ENCODE measurements around the gene DDAH2. TPM values are rescaled to one million over a fixed set of nuclear protein-coding genes. Genes with fewer than 3 reads are reported as not detected.

DDAH2 gene
- total RNA-seq, 1 experiment from 2014 or later, result 80.0 TPM

DNA sequence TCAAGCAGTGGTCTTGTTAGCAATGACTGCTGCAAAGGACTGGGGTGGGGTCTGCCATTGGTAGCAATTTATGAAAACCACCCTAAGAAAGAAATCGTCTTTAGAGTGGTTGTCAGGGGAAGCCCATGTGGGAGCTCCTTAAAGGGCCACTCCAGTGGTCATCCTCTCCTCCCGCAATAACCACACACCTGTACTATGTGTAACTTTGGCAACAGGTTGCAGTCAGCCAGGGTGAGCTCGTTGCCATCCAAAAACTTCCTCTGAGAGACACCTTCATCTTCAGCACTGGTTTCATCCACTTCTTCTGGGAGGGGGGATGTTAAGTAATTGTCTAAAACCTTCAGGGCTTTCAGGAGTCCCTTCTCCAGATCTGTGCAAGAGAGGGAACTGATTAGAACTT lies 2.9 kb upstream of the DDAH2 start:
- DNase-seq (ENCODE audit: low read depth in 1 of 2, low spot score in 2 of 2), result no peak
- H3K9me3 ChIP-seq (replicated peaks), result peaks cover 3% of the 10 kb centered on the region
- peaks cover 83% of the 10 kb centered on the region for H3K36me3 ChIP-seq
- H3K4me1 ChIP-seq (replicated peaks), result peaks cover 37% of the 10 kb centered on the region
- H3K4me3 ChIP-seq, result no peak overlapping the region
- no peaks in the 10 kb centered on the region for H3K27me3 ChIP-seq (replicated peaks)
- H3K27ac ChIP-seq, result no peak overlapping the region

DNA sequence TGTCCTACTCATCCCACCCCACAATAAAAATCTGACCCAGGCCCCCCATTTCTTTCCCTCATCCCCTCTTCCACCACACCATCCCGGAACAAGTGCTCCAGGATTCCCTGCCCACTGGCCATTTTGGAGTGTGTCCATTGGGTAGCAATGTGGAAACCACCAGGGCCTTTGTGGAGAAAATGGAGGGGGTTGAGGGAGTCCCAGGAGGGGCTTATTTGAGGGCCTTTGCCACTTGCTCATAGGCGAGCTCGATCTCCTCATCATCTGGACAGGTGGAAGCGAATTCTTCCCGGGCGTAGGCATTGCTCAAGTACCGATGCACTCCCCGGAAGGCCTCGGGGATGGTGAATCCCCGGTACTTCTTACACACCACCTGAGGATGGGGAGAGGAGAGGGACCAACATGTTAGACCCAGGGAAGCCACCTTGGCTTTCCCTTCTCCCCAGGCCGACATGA lies 1.6 kb upstream of the DDAH2 start:
- peak in 1 of 2 experiments; percentile 22 for DNase-seq (ENCODE audit: low read depth in 1 of 2, low spot score in 2 of 2)
- H3K36me3 ChIP-seq, result peaks cover 88% of the 10 kb centered on the region
- H3K4me1 ChIP-seq (replicated peaks), result peaks cover 31% of the 10 kb centered on the region
- 0 out of 2 replicates have a peak overlapping the region, but pooled peaks have one; percentile 5 for H3K27ac ChIP-seq
- H3K4me3 ChIP-seq, result peak overlapping the region; percentile 58; the same call in 1 of the 2 replicates
- no peaks in the 10 kb centered on the region for H3K27me3 ChIP-seq (replicated peaks)
- H3K9me3 ChIP-seq (replicated peaks), result peaks cover 3% of the 10 kb centered on the region

DNA sequence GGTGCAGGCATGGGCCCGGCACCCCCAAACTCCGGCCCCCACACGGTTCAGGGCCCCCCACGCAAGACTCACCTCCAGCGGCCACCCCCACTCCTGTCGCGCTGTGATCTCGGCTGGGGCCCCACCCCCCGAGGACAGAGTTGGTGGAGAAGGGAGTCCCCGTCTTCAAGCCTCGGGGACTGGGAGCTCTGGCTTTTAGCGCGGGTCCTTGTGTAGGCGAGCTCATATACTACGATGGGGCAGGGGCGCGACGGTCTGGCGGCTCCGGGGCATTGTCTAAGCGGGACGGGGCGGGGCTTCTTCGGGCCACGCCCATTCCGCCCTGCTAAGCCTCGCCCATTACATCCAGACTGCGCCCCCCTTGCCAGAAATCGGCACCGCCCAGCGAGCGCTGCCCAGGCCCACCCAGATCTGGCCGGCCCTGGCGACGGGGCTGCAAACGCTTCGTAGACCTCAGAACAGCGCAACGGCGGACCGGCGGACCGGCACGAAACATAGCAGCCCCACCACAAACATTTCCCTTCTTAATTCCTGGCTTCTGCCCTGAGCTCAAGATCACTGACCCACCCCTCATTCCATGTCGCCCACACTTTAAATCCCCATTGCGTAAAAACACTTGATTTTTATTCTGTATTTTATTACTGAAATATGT lies 1.0 kb upstream of the DDAH2 start:
- Histone ChIP-seq H3K36me3 (peaks cover 83% of the 10 kb centered on the region), H3K9me3 (replicated peaks) (peaks cover 3% of the 10 kb centered on the region)
- DNase-seq (ENCODE audit: low read depth in 1 of 2, low spot score in 2 of 2), result peak; percentile 94 to 95

DNA sequence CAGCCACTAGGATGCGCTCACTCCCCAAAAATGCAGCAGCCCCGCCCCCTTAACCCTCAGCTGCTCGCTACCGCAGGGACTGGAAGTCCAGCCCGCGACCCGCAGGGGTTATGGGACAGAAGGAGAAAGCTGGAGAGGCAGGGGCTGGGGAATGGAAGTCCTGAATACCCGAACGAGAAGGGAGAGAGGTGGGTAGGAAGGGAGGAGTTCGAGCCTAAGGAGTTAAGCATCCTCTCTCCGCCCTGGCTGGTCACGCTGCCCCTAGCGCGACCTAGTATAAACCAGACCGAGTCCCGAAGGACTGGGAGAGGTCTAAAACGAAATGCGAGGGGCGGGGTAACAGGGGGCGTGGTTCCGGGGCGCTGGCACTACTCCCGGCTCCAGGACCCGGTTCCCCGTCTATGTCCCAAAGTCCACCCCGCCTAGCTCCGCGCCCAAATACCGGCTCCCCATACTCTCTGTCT lies 448 bp upstream of the DDAH2 start:
- peaks cover 3% of the 10 kb centered on the region for H3K9me3 ChIP-seq (replicated peaks)
- peak overlapping the region; percentile 76 for H3K27ac ChIP-seq
- peak; percentile 94 to 98 for DNase-seq (ENCODE audit: low read depth in 1 of 2, low spot score in 2 of 2)
- peak overlapping the region; percentile 58 for H3K4me3 ChIP-seq
- H3K27me3 ChIP-seq (replicated peaks), result no peaks in the 10 kb centered on the region
- peaks cover 77% of the 10 kb centered on the region for H3K36me3 ChIP-seq
- H3K4me1 ChIP-seq (replicated peaks), result peaks cover 30% of the 10 kb centered on the region

More for the DNA sequence above, 1.0 kb upstream of the DDAH2 start:
- Histone ChIP-seq H3K27me3 (replicated peaks) (no peaks in the 10 kb centered on the region), H3K27ac (peak overlapping the region; percentile 76), H3K4me1 (replicated peaks) (peaks cover 31% of the 10 kb centered on the region), H3K4me3 (peak overlapping the region; percentile 58)

DNA sequence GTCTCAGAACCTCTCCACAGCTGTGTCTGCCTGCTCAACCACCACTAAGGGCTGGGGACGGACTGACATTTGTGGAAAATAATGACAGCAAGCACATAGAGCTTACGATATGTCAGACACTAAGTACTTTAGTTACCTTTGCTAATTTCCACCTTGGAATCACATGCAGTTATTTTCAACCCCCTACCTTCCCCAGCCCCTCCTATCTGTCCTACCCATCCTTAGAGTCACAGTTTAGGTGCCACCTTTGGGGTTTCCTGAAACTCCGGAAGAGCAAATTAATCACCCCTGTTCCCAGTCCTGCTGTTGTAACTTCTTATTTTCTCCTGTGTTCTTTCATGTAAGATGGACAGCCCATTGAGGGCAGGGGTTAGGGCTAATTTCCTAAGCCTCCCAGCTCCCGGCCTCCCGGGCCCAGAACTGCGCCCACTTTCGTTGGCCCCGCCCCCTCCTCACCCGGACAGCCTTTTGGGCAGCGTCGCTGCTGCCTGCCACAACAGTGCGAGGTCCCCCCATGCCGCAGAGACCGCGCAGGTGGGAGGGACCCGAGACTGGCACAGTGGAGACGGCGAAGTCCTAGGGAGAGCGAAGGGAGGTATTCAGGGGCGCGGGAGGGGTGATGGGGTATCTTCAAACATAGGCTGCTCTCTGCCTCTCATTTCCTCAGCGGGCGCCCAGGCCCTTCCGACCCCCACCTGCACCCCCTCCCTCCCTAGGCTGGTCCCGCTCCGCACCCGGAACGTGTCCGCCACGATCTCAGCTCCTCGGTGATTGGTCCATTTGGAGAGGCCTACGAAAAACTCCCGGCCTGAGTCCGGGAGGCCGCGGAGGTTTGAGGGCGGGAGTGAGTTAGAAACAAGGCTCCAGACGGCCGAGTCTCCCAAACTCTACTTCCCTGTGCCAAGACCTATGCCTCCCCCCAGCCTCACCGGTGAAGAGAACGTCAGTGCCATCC lies 1.1 kb downstream of the DDAH2 start:
- H3K9me3 ChIP-seq (replicated peaks), result peaks cover 3% of the 10 kb centered on the region
- H3K36me3 ChIP-seq, result peaks cover 62% of the 10 kb centered on the region
- no peak overlapping the region for H3K4me3 ChIP-seq
- peaks cover 19% of the 10 kb centered on the region for H3K4me1 ChIP-seq (replicated peaks)
- no peak for DNase-seq (ENCODE audit: low read depth in 1 of 2, low spot score in 2 of 2)
- H3K27me3 ChIP-seq (replicated peaks), result no peaks in the 10 kb centered on the region
- no peak overlapping the region for H3K27ac ChIP-seq

DNA sequence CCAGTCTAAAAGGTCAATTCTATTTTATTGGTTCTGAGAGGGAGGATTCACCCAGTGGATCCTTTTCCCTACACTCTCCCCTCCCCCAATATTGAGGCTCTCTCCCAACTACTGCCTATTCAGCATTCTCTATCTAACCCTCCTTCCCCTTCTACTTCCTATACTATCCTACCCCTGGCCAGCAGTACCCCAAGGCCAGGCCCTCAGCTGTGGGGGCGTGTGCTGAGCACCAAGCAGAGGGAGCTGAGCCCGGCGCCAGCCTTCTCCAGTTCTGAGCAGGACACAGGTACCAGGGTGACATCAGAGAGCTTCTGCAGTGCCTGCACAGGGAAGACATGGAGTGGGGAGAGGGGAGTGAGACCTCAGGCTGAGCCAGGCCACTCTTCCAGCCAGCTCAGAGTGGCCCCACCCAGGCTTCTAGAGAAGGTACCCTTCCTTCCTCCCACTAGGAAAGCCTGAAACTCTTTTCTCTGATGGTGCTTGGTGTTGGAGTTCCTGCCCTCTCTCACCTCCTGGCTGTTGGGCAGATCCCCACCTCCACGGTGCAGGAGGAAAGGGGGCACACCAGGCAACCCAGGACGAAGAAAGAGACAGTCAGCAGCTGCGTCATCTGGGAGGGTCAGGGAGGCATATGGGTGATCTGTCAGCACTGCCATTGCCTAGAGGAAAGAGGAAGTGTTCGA lies 1.9 kb downstream of the DDAH2 start:
- no peak overlapping the region for H3K4me3 ChIP-seq

DNA sequence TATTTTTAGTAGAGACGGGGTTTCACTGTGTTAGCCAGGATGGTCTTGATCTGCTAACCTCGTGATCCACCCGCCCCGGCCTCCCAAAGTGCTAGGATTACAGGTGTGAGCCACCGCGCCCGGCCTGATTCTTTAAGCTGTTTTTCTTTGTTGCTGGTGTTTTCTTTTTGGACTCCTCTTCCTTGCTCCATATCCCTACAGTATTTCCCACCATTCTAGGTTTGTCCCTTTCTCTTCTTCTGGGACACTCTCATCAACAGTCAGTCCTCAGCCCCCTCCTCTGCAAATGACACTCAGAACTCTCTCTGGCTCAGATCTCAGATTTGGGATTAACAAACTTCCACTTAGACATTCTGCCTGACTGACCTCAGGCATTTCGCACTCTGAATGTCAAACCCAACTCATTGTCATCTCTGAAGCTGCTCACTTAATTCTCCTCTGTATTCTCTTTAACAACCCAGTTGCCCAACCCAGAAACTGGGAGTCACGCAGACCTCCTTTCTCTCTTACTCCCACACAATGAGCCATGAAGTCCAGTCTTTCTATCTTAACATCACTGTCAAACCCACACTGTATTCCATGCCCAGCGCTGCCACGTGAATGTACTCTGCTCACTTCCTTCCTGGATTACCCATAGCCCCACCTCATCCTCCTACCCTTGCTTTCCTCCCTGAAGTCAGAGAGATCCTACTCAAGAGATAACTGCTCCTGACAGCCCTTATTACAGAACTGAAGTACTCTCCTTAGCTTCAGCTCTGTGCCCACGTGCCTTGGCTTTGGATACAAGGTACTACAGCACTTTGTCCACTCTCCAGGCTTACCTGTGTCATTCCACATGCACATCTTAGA lies 3.4 kb downstream of the DDAH2 start:
- Histone ChIP-seq H3K9me3 (replicated peaks) (peaks cover 3% of the 10 kb centered on the region), H3K27me3 (replicated peaks) (no peaks in the 10 kb centered on the region), H3K36me3 (peaks cover 39% of the 10 kb centered on the region), H3K4me3 (no peak overlapping the region), H3K4me1 (replicated peaks) (peaks cover 18% of the 10 kb centered on the region), H3K27ac (no peak overlapping the region)
- no peak for DNase-seq (ENCODE audit: low read depth in 1 of 2, low spot score in 2 of 2)

More for the DNA sequence above, 1.9 kb downstream of the DDAH2 start:
- no peak for DNase-seq (ENCODE audit: low read depth in 1 of 2, low spot score in 2 of 2)
- peaks cover 53% of the 10 kb centered on the region for H3K36me3 ChIP-seq
- peaks cover 19% of the 10 kb centered on the region for H3K4me1 ChIP-seq (replicated peaks)
- no peak overlapping the region for H3K27ac ChIP-seq
- peaks cover 3% of the 10 kb centered on the region for H3K9me3 ChIP-seq (replicated peaks)
- H3K27me3 ChIP-seq (replicated peaks), result no peaks in the 10 kb centered on the region

DNA sequence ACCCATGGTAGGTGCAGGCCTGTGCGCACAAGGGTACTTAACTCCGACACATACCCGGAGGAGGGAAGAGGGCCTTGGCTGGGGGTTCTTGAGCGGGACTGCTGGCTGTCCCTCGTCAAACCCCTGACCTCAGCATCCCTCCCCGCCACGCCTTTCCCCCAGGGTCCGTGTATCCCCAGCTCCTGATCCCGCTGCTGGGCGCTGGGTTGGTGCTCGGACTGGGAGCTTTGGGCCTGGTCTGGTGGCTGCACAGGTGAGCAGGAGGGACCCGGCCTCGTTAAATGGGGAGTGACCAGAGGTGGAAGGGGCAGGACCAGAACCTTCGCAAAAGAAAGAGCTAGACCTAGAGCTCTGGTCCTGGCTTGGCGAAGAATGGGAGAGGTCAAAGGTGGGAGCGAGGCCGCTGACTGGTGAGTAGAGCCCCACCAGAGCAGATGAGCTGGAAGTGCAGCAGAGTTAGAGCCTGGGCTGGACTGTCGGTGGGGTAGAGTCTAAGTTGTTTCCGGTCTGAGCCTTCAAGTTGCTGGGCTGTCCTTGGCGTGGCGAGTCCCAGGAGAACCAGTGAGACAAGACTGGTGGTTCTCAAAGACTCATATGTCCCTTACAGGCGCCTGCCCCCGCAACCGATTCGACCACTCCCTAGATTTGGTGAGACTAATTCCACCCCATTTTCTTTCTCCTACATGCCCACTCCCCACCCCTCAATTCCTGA lies 5.0 kb downstream of the DDAH2 start:
- Histone ChIP-seq H3K27ac (no peak overlapping the region), H3K4me1 (replicated peaks) (peaks cover 6% of the 10 kb centered on the region), H3K36me3 (peaks cover 28% of the 10 kb centered on the region), H3K4me3 (no peak overlapping the region), H3K9me3 (replicated peaks) (no peaks in the 10 kb centered on the region), H3K27me3 (replicated peaks) (no peaks in the 10 kb centered on the region)
- DNase-seq (ENCODE audit: low read depth in 1 of 2, low spot score in 2 of 2), result no peak

DNA sequence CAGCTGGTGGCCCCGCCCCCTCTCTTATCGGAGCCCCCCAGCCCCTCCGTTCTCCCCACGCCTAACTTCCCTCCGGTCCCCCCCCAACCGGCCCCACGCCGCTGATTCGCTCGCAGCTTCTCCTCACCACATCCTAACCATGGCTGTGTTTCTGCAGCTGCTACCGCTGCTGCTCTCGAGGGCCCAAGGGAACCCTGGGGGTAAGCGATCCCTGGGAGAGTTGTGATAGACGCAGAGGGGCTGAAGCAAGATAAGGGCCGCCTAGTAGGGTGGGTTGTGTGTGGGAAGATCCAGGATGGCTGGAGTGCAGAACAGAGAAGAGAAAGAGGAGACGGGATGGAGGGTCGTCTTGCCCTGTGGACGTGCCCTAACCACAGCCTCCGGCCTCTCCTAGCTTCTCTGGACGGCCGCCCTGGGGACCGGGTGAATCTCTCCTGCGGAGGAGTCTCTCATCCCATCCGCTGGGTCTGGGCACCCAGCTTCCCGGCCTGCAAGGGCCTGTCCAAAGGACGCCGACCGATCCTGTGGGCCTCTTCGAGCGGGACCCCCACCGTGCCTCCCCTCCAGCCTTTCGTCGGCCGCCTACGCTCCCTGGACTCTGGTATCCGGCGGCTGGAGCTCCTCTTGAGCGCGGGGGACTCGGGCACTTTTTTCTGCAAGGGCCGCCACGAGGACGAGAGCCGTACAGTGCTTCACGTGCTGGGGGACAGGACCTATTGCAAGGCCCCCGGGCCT lies 5.7 kb downstream of the DDAH2 start, which contains the start of gene MPIG6B:
MPIG6B (plus strand) TSS at position 129 of the 735 bp plus-strand sequence; CDS start at position 140, 11 bp downstream.
- H3K27ac ChIP-seq, result no peak within 1 kb of the TSS
- no peaks in the 10 kb centered on the region for H3K27me3 ChIP-seq (replicated peaks)
- no peak for DNase-seq (ENCODE audit: low read depth in 1 of 2, low spot score in 2 of 2)
- H3K36me3 ChIP-seq, result peaks cover 22% of the 10 kb centered on the region
- H3K4me1 ChIP-seq (replicated peaks), result no peaks in the 10 kb centered on the region
- H3K9me3 ChIP-seq (replicated peaks), result no peaks in the 10 kb centered on the region
- H3K4me3 ChIP-seq, result no peak within 1 kb of the TSS

DNA sequence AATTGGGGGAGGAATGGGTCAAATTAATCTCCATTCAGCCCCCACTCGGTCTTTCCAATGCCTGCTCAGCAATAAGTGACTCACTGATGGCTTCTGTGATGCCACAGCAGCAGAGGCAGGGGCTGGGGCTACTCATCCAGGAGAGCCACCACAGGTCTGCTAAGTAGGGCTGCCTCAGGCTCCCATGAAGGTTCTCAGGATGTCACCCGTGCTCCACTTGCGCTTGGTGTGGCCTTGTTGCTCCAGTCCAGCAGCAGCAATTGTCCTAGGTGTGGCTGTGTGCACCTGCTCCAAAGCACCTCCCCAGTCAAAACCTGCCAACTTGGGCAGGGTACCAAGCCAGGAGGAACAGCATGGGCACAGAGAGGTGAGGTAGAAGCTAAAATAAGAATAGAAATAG lies 6.9 kb downstream of the DDAH2 start:
- no peak for DNase-seq (ENCODE audit: low read depth in 1 of 2, low spot score in 2 of 2)
- H3K36me3 ChIP-seq, result peaks cover 11% of the 10 kb centered on the region
- H3K9me3 ChIP-seq (replicated peaks), result no peaks in the 10 kb centered on the region
- no peaks in the 10 kb centered on the region for H3K27me3 ChIP-seq (replicated peaks)
- no peaks in the 10 kb centered on the region for H3K4me1 ChIP-seq (replicated peaks)
- H3K4me3 ChIP-seq, result no peak overlapping the region
- no peak overlapping the region for H3K27ac ChIP-seq

DNA sequence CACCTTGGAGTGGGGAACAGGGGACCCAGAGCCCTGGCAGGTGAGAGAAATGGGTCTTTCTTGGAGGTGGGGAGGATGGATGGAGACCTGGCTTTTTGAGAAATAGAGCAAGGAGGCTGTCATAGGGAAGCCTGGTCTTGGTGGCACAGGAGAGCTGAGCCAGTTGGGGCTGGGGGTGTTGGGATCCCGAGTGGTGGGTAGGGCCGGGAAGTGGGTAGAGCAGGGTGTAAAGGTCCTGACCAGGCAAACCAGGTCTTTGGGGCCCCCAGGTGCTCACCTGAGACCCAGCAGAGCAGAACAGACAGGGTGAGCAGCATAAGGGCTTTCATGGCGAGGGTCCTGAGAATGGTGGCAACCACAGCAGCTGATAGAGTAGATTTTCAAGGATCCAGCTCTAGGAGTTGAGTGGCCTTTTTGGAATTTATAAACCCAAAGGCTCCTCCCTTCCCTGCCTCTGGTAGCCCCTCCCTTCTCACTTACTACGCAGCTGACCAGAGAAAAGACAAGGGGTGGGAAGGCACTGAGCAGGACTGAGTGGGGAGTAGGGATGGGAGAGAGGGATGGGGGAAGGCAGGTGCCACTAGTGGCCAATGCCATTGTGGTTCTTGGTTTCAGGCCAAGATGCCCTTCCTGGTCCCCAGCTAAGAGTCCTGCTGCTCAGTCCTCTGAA lies 7.6 kb downstream of the DDAH2 start, which contains the start of gene LY6G6C:
LY6G6C (minus strand) TSS at position 396 of the 670 bp plus-strand sequence; CDS start at position 329, 67 bp downstream.
- no peak for DNase-seq (ENCODE audit: low read depth in 1 of 2, low spot score in 2 of 2)

More for the DNA sequence above, 7.6 kb downstream of the DDAH2 start, which contains the start of gene LY6G6C:
- Histone ChIP-seq H3K27me3 (replicated peaks) (no peaks in the 10 kb centered on the region), H3K4me1 (replicated peaks) (no peaks in the 10 kb centered on the region), H3K36me3 (peaks cover 5% of the 10 kb centered on the region), H3K27ac (no peak within 1 kb of the TSS), H3K9me3 (replicated peaks) (no peaks in the 10 kb centered on the region), H3K4me3 (no peak within 1 kb of the TSS)
